ENCODE measurements around the gene TM7SF2. TPM values are rescaled to one million over a fixed set of nuclear protein-coding genes. Genes with fewer than 3 reads are reported as not detected.

The TM7SF2 gene
- total and polyA plus RNA-seq, 2 of the 13 experiments (the other 11 are each of a cell fraction or from before 2014, with no cell fraction given): 56.0 to 66.9 TPM

GRCh38 chr11:65134240-65134951, 22.7 kb downstream of the TM7SF2 start, which contains the start of gene SYVN1 (continued):
- TF ChIP-seq DZIP1 (CRISPR knock-in tag; IDR thresholded peaks at IDR 0.05) (no peak), HMGA1 (CRISPR knock-in tag; conservative IDR thresholded peaks at IDR 0.05) (no peak), GPN1 (CRISPR knock-in tag; IDR thresholded peaks at IDR 0.05; ENCODE audit: borderline replicate concordance) (no peak), GATAD1 (CRISPR knock-in tag; IDR thresholded peaks at IDR 0.05) (peak; percentile 92), GLMP (CRISPR knock-in tag; IDR thresholded peaks at IDR 0.05; ENCODE audit: borderline replicate concordance) (no peak), ZNF678 (CRISPR knock-in tag; IDR thresholded peaks at IDR 0.05) (no peak), ZNF7 (CRISPR knock-in tag; IDR thresholded peaks at IDR 0.05) (no peak), PHF20 (CRISPR knock-in tag; IDR thresholded peaks at IDR 0.05) (peak; percentile 75; the same call in 1 of the 2 replicates), SCMH1 (CRISPR knock-in tag; IDR thresholded peaks at IDR 0.05; ENCODE audit: borderline replicate concordance) (no peak), THAP11 (CRISPR knock-in tag; IDR thresholded peaks at IDR 0.05) (peak; percentile 87), ZBTB4 (CRISPR knock-in tag; IDR thresholded peaks at IDR 0.05; ENCODE audit: borderline replicate concordance) (no peak), MAZ (IDR thresholded peaks at IDR 0.05; ENCODE audit: borderline replicate concordance, low read depth, low read length) (peak; percentile 90; the same call in 1 of the 2 replicates), MAZ (CRISPR knock-in tag; IDR thresholded peaks at IDR 0.05; ENCODE audit: low read depth) (peak; percentile 88), BCLAF1 (IDR thresholded peaks at IDR 0.05) (no peak), CCAR2 (optimal IDR thresholded peaks at IDR 0.05; ENCODE audit: low read depth, low read length) (no peak), ZNF598 (CRISPR knock-in tag; IDR thresholded peaks at IDR 0.05; ENCODE audit: borderline replicate concordance) (peak; percentile 72; the same call in 1 of the 2 replicates), KLF6 (CRISPR knock-in tag; IDR thresholded peaks at IDR 0.05) (no peak), JUN (CRISPR knock-in tag; IDR thresholded peaks at IDR 0.05) (no peak), SMARCE1 (IDR thresholded peaks at IDR 0.05; ENCODE audit: borderline replicate concordance) (no peak), NBN (conservative IDR thresholded peaks at IDR 0.05) (no peak)

All from HepG2 (cell line).